EH (cell line): ENCODE results near the gene POLN.
A peak's percentile ranks its signal among the peaks of the same experiment; 100 is the strongest.
"Not testable (repeated sequence)": the region's sequence is repeated elsewhere in the genome, so short reads cannot be mapped to it uniquely, and the experiment has no call there.

Experiments used
- DNase-seq: peaks from one replicate; pipeline ENCODE4 v3.0.0-alpha.2; 2015; ENCODE audit warnings: low read depth

POLN gene

GRCh38 chr4:2163311-2163821 lies 78.6 kb downstream of the POLN start:
- no peak for DNase-seq

GRCh38 chr4:2161092-2161703 lies 80.7 kb downstream of the POLN start:
- not testable (repeated sequence) for DNase-seq

- no peak for DNase-seq
Measured at GRCh38 chr4:2159931-2160330, 82.0 kb downstream of the POLN start.

GRCh38 chr4:2155246-2155645 lies 86.7 kb downstream of the POLN start:
- no peak for DNase-seq

GRCh38 chr4:2154215-2154740 lies 87.6 kb downstream of the POLN start:
- DNase-seq: peak; percentile 17

- DNase-seq: no peak
Measured at GRCh38 chr4:2151544-2151943, 90.4 kb downstream of the POLN start.

- DNase-seq: no peak
Measured at GRCh38 chr4:2150076-2150475, 91.8 kb downstream of the POLN start.

GRCh38 chr4:2142630-2143427 lies 99.1 kb downstream of the POLN start:
- peak; percentile 25 for DNase-seq

GRCh38 chr4:2141762-2142451 lies 100.0 kb downstream of the POLN start:
- DNase-seq: no peak

- DNase-seq: no peak
Measured at GRCh38 chr4:2141022-2141761, 100.7 kb downstream of the POLN start.

GRCh38 chr4:2138846-2139500 lies 102.9 kb downstream of the POLN start:
- DNase-seq: no peak

- DNase-seq: no peak
Measured at GRCh38 chr4:2136726-2137125, 105.2 kb downstream of the POLN start.

- DNase-seq: peak; percentile 58
Measured at GRCh38 chr4:2135083-2135482, 106.8 kb downstream of the POLN start.

GRCh38 chr4:2132438-2132837 lies 109.5 kb downstream of the POLN start:
- DNase-seq: peak; percentile 3

GRCh38 chr4:2127609-2128332 lies 114.2 kb downstream of the POLN start:
- no peak for DNase-seq

GRCh38 chr4:2126309-2127043 lies 115.4 kb downstream of the POLN start:
- DNase-seq: no peak

GRCh38 chr4:2125831-2126230 lies 116.1 kb downstream of the POLN start:
- DNase-seq: no peak

GRCh38 chr4:2125023-2125422 lies 116.9 kb downstream of the POLN start:
- DNase-seq: no peak

- DNase-seq: no peak
Measured at GRCh38 chr4:2116687-2117400, 125.1 kb downstream of the POLN start.
